Body of pancreas (tissue), 4 donors: ENCODE data around the gene SNRPD3. TPM values are rescaled to one million over a fixed set of nuclear protein-coding genes. Genes with fewer than 3 reads are reported as not detected.

Experiments used
- ATAC-seq: fragments of 150-250 bp; one replicate; pipeline ENCODE4 v1.9.1; 2016
- DNase-seq, 4 donors: peaks; one replicate each; pipeline ENCODE4 v3.0.0-alpha.2; 2019
- H3K27ac ChIP-seq, 4 donors: fragments of 200-600 bp; sonication (generic); 1 replicate in 3 of 4; 2 replicates in 1 of 4; pipeline versions ENCODE4 v1.5.1 to v1.6.1; 2016 to 2019; ENCODE audit warnings: mild to moderate bottlenecking in 1 of 4, mixed read lengths in 1 of 4, moderate library complexity in 1 of 4
- H3K27me3 ChIP-seq, 2 donors: fragments of 200-600 bp; sonication (generic); one replicate each; pipeline ENCODE4 v1.6.0; 2016; ENCODE audit warnings: mild to moderate bottlenecking in 1 of 2
- H3K36me3 ChIP-seq, 2 donors: fragments of 200-600 bp; sonication (generic); replicated peaks in 1 of 2; 2 replicates each; pipeline ENCODE4 v1.5.1; 2016; ENCODE audit warnings: low read depth in 2 of 2; ENCODE audit not compliant: insufficient read depth in 1 of 2
- H3K4me1 ChIP-seq: fragments of 200-600 bp; sonication (generic); one replicate; pipeline ENCODE4 v1.6.0; 2016
- H3K4me3 ChIP-seq, 2 donors: fragments of 200-600 bp; sonication (generic); 1 replicate in 1 of 2; 2 replicates in 1 of 2; pipeline ENCODE4 v1.5.1; 2016 to 2019
- H3K9me3 ChIP-seq, 3 donors: fragments of 200-600 bp; sonication (generic); 1 replicate in 2 of 3; 2 replicates in 1 of 3; pipeline ENCODE4 v1.5.1; 2016
- CTCF ChIP-seq, 7 experiments: fragments of 450-650 bp in 4 of 7; fragments of 200-600 bp in 3 of 7; sonication (generic) in 3 of 7; IDR thresholded peaks; one replicate each; pipeline ENCODE4 v1.5.1; 2016 to 2019; ENCODE audit warnings: antibody characterized with exemption in 7 of 7
- POLR2A ChIP-seq, 3 donors: fragments of 450-650 bp; IDR thresholded peaks; one replicate each; pipeline ENCODE4 v1.6.1; 2016; ENCODE audit warnings: antibody characterized with exemption in 3 of 3, mild to moderate bottlenecking in 2 of 3
- WGBS, 2 donors: methylation state at CpG; one replicate each; pipeline ENCODE4 v1.1.5; 2017; 5-methylcytosine and 5-hydroxymethylcytosine counted together
- intact Hi-C: fragments of 100-400 bp; cut with DNase I; formaldehyde crosslinking; loops from one replicate; pipeline ENCODE4 v1.15.1; 2023
- total RNA-seq, 2 donors: library from RNA; depleted of rRNA; stranded (reverse); fragments of >200 nt; gene quantifications; one replicate each; pipeline ENCODE4 v1.1.0, GENCODE V29; 2016

SNRPD3 gene
- total RNA-seq, 2 donors from 2014 or later, result 30.4 to 65.6 TPM

GRCh38 chr22:24512043-24512442 is 43.8 kb upstream of the SNRPD3 start:
- TF ChIP-seq POLR2A (IDR thresholded peaks at IDR 0.05), result no peak
- no peak for TF ChIP-seq CTCF (IDR thresholded peaks at IDR 0.05)
- DNase-seq (no peak), ATAC-seq (no peak)
- WGBS, 2 donors, result 38 to 45% methylated on average over 3 of the region's 3 CpGs
- Histone ChIP-seq H3K27me3 (no peaks in the 10 kb centered on the region), H3K36me3 (no peaks in the 10 kb centered on the region), H3K4me1 (peaks cover 36% of the 10 kb centered on the region), H3K4me3 (no peak overlapping the region), H3K27ac (no peak overlapping the region), H3K9me3 (no peaks in the 10 kb centered on the region)
- intact Hi-C loops, result no loop called here

GRCh38 chr22:24513378-24514240 is 42.2 kb upstream of the SNRPD3 start:
- Histone ChIP-seq H3K4me1 (peaks cover 36% of the 10 kb centered on the region), H3K36me3 (no peaks in the 10 kb centered on the region), H3K9me3 (no peaks in the 10 kb centered on the region), H3K27ac (no peak overlapping the region), H3K4me3 (no peak overlapping the region), H3K27me3 (no peaks in the 10 kb centered on the region)
- ATAC-seq, result no peak
- no peak for DNase-seq
- TF ChIP-seq CTCF (IDR thresholded peaks at IDR 0.05) (no peak), POLR2A (IDR thresholded peaks at IDR 0.05) (no peak)
- 82% methylated on average over 9 of the region's 9 CpGs for whole genome bisulfite sequencing, 2 donors
- intact Hi-C loops, result no loop called here

- H3K4me1 ChIP-seq, result peaks cover 36% of the 10 kb centered on the region
- H3K9me3 ChIP-seq, result no peaks in the 10 kb centered on the region
- H3K27ac ChIP-seq, result no peak overlapping the region
- intact Hi-C loops, result no loop called here
- DNase-seq, result peak in 3 of 4 donors; percentile 60 to 72 (median 66)
- no peaks in the 10 kb centered on the region for H3K36me3 ChIP-seq
- 22 to 33% methylated on average over 10 to 14 of the region's 14 CpGs for WGBS, 2 donors
- no peak for TF ChIP-seq POLR2A (IDR thresholded peaks at IDR 0.05)
- TF ChIP-seq CTCF (IDR thresholded peaks at IDR 0.05), result no peak
- no peaks in the 10 kb centered on the region for H3K27me3 ChIP-seq
- H3K4me3 ChIP-seq, result no peak overlapping the region
- ATAC-seq, result peak; percentile 66
Measured at GRCh38 chr22:24514241-24515026, 41.4 kb upstream of the SNRPD3 start.

- TF ChIP-seq CTCF (IDR thresholded peaks at IDR 0.05), result no peak
- no peak for TF ChIP-seq POLR2A (IDR thresholded peaks at IDR 0.05)
- Histone ChIP-seq H3K4me1 (peaks cover 36% of the 10 kb centered on the region), H3K4me3 (no peak overlapping the region), H3K27ac (no peak overlapping the region), H3K27me3 (no peaks in the 10 kb centered on the region), H3K9me3 (no peaks in the 10 kb centered on the region), H3K36me3 (no peaks in the 10 kb centered on the region)
- ATAC-seq (no peak), DNase-seq (no peak)
- intact Hi-C loops, result no loop called here
- 90 to 96% methylated on average over 8 of the region's 8 CpGs for WGBS, 2 donors
Measured at GRCh38 chr22:24515027-24515338, 40.8 kb upstream of the SNRPD3 start.
